ENCODE data around the gene PLPP3.

- TF ChIP-seq CTCF (IDR thresholded peaks at IDR 0.05), result no peak
- no peak for TF ChIP-seq ZFX (IDR thresholded peaks at IDR 0.05; ENCODE audit: borderline replicate concordance)
These were observed 45.2 kb downstream of the PLPP3 start for GRCh38 chr1:56534130-56534651.

Data from 22Rv1 (cell line).